Activated T-cell treated with anti-CD3 and anti-CD28 coated beads, Interleukin-2, amount 50 U/mL, for 4 hours (primary cell): ENCODE measurements around the gene ISM1. TPM values are rescaled to one million over a fixed set of nuclear protein-coding genes. Genes with fewer than 3 reads are reported as not detected.
A peak's percentile ranks its signal among the peaks of the same experiment; 100 is the strongest.

Source experiments
- ATAC-seq, 2 donors: fragments of 200-7000 bp; cut with Tn5 transposase; one replicate each; pipeline ENCODE4 v1.10.0; 2021
- DNase-seq: peaks from one replicate; pipeline ENCODE4 v3.0.0-alpha.2; 2020
- H3K27me3 Mint-ChIP-seq: one replicate; pipeline ENCODE4 v1.8.0; 2021; ENCODE audit warnings: low read depth, mixed read lengths
- H3K36me3 Mint-ChIP-seq: one replicate; pipeline ENCODE4 v1.8.0; 2022; ENCODE audit warnings: mixed read lengths; ENCODE audit not compliant: insufficient read depth
- H3K4me1 Mint-ChIP-seq: one replicate; pipeline ENCODE4 v1.8.0; 2021; ENCODE audit warnings: low read depth, mixed read lengths
- H3K4me3 Mint-ChIP-seq: one replicate; pipeline ENCODE4 v1.8.0; 2021; ENCODE audit warnings: mild to moderate bottlenecking, moderate library complexity, mixed read lengths
- H3K9me3 Mint-ChIP-seq: one replicate; pipeline ENCODE4 v1.8.0; 2021; ENCODE audit warnings: mixed read lengths
- total RNA-seq, 3 donors: library from RNA; stranded (reverse); gene quantifications; one replicate each; pipeline ENCODE4 v1.2.1, GENCODE V29; 2021

The ISM1 gene
- total RNA-seq, 3 donors from 2014 or later = 3.5 to 11.5 (median 3.6) TPM

- no peak overlapping the region for H3K4me3 Mint-ChIP-seq
- DNase-seq (no peak), ATAC-seq (no peak)
- H3K27me3 Mint-ChIP-seq = no peaks in the 10 kb centered on the region
- H3K9me3 Mint-ChIP-seq = no peaks in the 10 kb centered on the region
- H3K4me1 Mint-ChIP-seq = no peaks in the 10 kb centered on the region
- H3K36me3 Mint-ChIP-seq = peaks cover 21% of the 10 kb centered on the region
Measured at GRCh38 chr20:13291157-13291556, 70.1 kb downstream of the ISM1 start.

GRCh38 chr20:13292201-13292885 lies 71.3 kb downstream of the ISM1 start:
- H3K4me3 Mint-ChIP-seq = no peak overlapping the region
- peaks cover 21% of the 10 kb centered on the region for H3K36me3 Mint-ChIP-seq
- no peaks in the 10 kb centered on the region for H3K9me3 Mint-ChIP-seq
- DNase-seq (no peak), ATAC-seq (no peak)
- H3K27me3 Mint-ChIP-seq = no peaks in the 10 kb centered on the region
- H3K4me1 Mint-ChIP-seq = no peaks in the 10 kb centered on the region

GRCh38 chr20:13294522-13294921 lies 73.4 kb downstream of the ISM1 start:
- DNase-seq (no peak), ATAC-seq (no peak)
- no peaks in the 10 kb centered on the region for H3K27me3 Mint-ChIP-seq
- H3K4me3 Mint-ChIP-seq = no peak overlapping the region
- H3K36me3 Mint-ChIP-seq = peaks cover 16% of the 10 kb centered on the region
- no peaks in the 10 kb centered on the region for H3K9me3 Mint-ChIP-seq
- H3K4me1 Mint-ChIP-seq = no peaks in the 10 kb centered on the region

DNA sequence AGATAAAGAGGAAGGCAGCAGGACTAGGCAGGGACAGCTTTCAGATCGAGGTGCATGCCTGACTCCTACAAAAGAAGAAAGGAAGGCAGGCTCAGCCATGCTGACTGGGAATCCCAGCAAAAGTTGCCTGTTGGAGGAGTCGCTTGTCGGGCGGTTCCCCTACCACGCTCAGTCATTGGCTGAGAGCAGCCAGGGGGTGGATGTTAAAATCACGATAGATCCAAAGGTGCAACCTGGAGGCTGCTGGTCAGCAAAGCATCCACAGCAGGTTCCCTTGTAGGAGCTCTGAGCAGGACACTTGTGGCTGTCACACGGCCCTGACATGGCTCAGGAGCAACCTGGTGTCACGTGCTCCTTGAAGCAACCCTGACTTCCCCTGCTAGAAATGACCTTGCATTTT lies 74.6 kb downstream of the ISM1 start:
- no peaks in the 10 kb centered on the region for H3K27me3 Mint-ChIP-seq
- no peak for ATAC-seq
- no peaks in the 10 kb centered on the region for H3K4me1 Mint-ChIP-seq
- peaks cover 15% of the 10 kb centered on the region for H3K36me3 Mint-ChIP-seq
- no peak overlapping the region for H3K4me3 Mint-ChIP-seq
- DNase-seq = no peak
- no peaks in the 10 kb centered on the region for H3K9me3 Mint-ChIP-seq

- no peaks in the 10 kb centered on the region for H3K4me1 Mint-ChIP-seq
- peaks cover 10% of the 10 kb centered on the region for H3K36me3 Mint-ChIP-seq
- H3K9me3 Mint-ChIP-seq = no peaks in the 10 kb centered on the region
- DNase-seq (no peak), ATAC-seq (no peak)
- H3K4me3 Mint-ChIP-seq = no peak overlapping the region
- H3K27me3 Mint-ChIP-seq = no peaks in the 10 kb centered on the region
Measured at GRCh38 chr20:13296070-13296469, 75.0 kb downstream of the ISM1 start.

GRCh38 chr20:13297147-13297899 lies 76.2 kb downstream of the ISM1 start:
- no peak overlapping the region for H3K4me3 Mint-ChIP-seq
- ATAC-seq (no peak), DNase-seq (no peak)
- no peaks in the 10 kb centered on the region for H3K9me3 Mint-ChIP-seq
- no peaks in the 10 kb centered on the region for H3K27me3 Mint-ChIP-seq
- H3K4me1 Mint-ChIP-seq = no peaks in the 10 kb centered on the region
- H3K36me3 Mint-ChIP-seq = peaks cover 6% of the 10 kb centered on the region

- Mint-ChIP-seq H3K4me1 (no peaks in the 10 kb centered on the region), H3K27me3 (no peaks in the 10 kb centered on the region), H3K36me3 (peaks cover 3% of the 10 kb centered on the region), H3K4me3 (no peak overlapping the region), H3K9me3 (no peaks in the 10 kb centered on the region)
- no peak for DNase-seq
- ATAC-seq = no peak
Measured at GRCh38 chr20:13298692-13299373, 77.8 kb downstream of the ISM1 start.

GRCh38 chr20:13299401-13299800 lies 78.3 kb downstream of the ISM1 start:
- no peaks in the 10 kb centered on the region for H3K4me1 Mint-ChIP-seq
- ATAC-seq (no peak), DNase-seq (no peak)
- H3K27me3 Mint-ChIP-seq = no peaks in the 10 kb centered on the region
- peaks cover 3% of the 10 kb centered on the region for H3K36me3 Mint-ChIP-seq
- no peaks in the 10 kb centered on the region for H3K9me3 Mint-ChIP-seq
- H3K4me3 Mint-ChIP-seq = no peak overlapping the region

DNA sequence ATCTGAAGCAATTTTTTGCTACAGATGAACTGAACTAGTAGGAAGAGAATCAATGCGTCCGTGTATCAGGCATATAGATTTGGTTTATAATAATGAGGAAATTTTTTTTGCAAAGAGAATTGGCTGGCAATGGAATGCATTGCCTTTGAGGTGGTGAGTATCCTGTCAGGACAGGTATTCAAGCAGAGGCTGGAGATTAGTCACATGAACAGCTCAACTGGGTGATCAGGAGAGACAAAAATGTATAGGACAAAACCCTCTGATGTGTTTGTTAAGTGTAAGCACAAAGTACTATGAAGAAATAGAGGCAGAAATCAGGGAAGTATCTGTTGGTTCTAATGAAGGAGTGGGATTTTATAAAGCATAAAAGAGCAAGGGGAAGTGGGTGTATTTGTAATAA lies 80.5 kb downstream of the ISM1 start:
- Mint-ChIP-seq H3K27me3 (peaks cover 1% of the 10 kb centered on the region), H3K4me3 (no peak overlapping the region), H3K9me3 (no peaks in the 10 kb centered on the region), H3K4me1 (no peaks in the 10 kb centered on the region), H3K36me3 (no peaks in the 10 kb centered on the region)
- DNase-seq (no peak), ATAC-seq (no peak)

DNA sequence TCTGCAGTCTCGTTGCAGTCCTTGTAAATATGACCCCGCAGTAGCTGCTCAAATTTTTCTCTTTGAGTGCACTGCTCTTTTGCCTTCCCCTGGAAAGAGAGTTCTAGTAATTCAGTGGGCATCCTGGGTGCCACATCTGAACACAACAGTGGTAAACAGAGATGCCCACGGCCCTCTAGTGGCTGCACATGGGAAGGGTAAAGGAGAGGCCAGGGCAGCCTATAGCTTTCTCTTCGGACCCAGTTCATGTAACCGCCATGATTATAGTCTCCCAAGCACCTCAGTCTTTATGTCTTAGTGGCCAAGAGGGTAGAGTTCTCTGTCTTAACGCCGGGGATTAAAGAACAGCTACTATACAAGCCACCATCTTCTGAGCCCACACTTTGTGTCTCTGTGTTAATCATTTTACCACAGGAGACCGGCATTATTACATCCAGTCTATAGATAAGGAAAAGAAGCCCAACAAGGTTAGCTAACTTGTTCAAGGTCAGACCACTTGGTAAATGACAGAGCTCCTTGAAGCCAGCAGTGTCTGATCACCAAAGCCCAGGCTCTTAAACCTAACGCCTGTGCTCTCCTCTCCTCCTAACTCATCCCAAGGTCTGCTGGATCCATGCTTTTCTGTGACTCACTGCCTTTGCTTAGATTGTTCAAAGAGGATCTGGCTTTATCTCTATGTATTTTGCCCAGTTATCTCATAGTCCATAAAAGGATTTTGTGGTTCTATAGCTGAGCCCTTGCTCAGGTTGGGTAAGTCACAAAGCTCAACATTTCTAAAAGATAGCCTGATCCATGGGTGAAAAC lies 81.8 kb downstream of the ISM1 start:
- ATAC-seq = peak; percentile 73 to 78
- no peaks in the 10 kb centered on the region for H3K9me3 Mint-ChIP-seq
- H3K4me1 Mint-ChIP-seq = no peaks in the 10 kb centered on the region
- H3K36me3 Mint-ChIP-seq = no peaks in the 10 kb centered on the region
- H3K4me3 Mint-ChIP-seq = no peak overlapping the region
- peaks cover 5% of the 10 kb centered on the region for H3K27me3 Mint-ChIP-seq
- DNase-seq = peak; percentile 22

DNA sequence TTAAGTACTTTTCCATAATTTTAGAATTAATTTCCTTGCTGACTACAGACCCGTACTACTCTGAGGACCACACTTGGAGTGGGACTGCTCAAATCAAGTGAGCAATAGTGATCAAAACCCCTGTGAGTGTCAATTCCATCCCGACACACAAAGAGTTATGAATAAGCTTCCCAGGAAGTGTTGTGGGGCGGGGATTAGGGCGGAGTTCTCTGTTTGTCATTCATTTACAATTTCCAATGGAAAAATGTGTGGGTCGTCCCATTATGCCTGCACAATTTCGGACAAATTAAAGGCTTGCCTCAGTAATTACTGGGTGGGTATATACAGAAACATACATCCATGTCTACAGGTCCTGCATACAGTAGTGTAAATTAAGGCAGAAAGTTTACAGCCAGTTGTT lies 84.2 kb downstream of the ISM1 start:
- no peak overlapping the region for H3K4me3 Mint-ChIP-seq

DNA sequence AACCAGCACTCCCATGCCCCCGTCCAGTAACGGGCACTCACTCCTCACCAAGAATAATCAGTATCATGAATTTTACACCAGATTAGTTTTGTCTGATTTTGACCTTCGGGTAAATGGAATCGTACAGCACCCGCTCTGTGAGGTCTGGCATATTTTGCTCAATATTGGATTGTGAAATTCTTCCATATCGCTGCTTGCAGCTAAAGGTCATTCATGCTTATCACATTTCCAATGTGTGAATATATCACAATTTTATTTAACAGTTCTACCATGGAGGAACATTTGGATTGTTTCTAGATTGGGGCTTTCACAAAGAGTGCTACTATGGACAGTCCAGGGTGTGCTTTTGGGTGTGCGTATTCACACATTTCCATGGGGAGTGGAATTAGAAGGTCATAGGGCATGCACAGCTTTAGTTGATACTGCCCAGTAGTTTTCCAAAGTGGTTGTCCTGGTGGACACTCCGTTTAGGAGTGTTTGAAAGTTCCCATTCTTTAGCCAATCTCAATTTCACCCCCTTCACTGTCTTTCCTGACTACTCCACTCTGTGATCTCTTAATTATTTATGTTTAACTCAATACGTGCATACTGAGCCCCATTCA lies 86.6 kb downstream of the ISM1 start:
- H3K36me3 Mint-ChIP-seq = no peaks in the 10 kb centered on the region
- ATAC-seq = no peak
- H3K9me3 Mint-ChIP-seq = peaks cover 3% of the 10 kb centered on the region
- DNase-seq = no peak
- H3K4me3 Mint-ChIP-seq = no peak overlapping the region
- H3K27me3 Mint-ChIP-seq = peaks cover 7% of the 10 kb centered on the region
- no peaks in the 10 kb centered on the region for H3K4me1 Mint-ChIP-seq

More for the DNA sequence above, 84.2 kb downstream of the ISM1 start:
- Mint-ChIP-seq H3K27me3 (peaks cover 7% of the 10 kb centered on the region), H3K36me3 (no peaks in the 10 kb centered on the region), H3K4me1 (no peaks in the 10 kb centered on the region), H3K9me3 (peaks cover 2% of the 10 kb centered on the region)
- ATAC-seq = no peak
- no peak for DNase-seq

DNA sequence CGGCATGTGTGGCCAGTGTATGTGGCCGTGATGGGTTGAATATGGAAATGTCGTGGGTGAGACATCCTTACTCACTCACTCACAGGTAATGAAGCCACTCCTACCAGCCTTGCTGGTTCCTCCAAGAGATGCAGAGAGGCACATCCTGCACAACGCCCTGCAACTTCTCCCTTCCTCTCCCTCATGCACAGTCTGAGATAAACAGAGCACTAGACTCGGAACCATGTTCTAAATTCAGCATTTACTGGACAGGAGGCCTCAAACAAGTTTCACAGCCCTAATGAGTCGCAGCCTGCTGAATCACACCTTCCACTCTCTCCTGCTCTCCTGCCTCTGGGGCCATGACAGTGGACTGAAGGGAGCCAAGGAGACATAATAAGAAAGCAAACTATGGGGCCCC lies 91.2 kb downstream of the ISM1 start:
- H3K27me3 Mint-ChIP-seq = peaks cover 10% of the 10 kb centered on the region
- peaks cover 21% of the 10 kb centered on the region for H3K9me3 Mint-ChIP-seq
- ATAC-seq (peak; percentile 7 to 73), DNase-seq (no peak)
- no peak overlapping the region for H3K4me3 Mint-ChIP-seq
- no peaks in the 10 kb centered on the region for H3K4me1 Mint-ChIP-seq
- H3K36me3 Mint-ChIP-seq = no peaks in the 10 kb centered on the region

DNA sequence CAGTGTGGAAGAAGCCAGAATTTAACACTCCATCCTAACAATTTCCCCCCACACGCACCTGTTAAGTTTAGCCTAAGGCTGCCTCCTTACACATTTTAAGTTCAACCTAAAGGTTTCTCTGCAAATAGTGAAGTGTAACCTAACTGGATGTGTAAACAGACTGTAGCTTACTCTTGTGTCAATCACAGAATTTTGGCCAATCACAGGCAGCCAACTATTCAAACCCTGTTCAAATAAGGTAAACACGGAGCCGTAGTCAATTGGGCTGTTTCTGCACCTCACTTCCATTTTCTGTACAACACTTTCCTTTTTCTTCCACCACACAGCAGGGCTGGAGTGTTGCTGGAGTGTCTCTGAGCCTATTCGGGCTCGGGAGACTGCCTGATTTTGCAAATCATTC lies 92.1 kb downstream of the ISM1 start:
- no peak for DNase-seq
- H3K36me3 Mint-ChIP-seq = no peaks in the 10 kb centered on the region
- ATAC-seq = no peak
- H3K4me3 Mint-ChIP-seq = no peak overlapping the region
- peaks cover 23% of the 10 kb centered on the region for H3K9me3 Mint-ChIP-seq
- peaks cover 5% of the 10 kb centered on the region for H3K27me3 Mint-ChIP-seq
- no peaks in the 10 kb centered on the region for H3K4me1 Mint-ChIP-seq
